Transverse colon (tissue), 3 donors: Measurements from ENCODE around the gene ROS1.

Source experiments
- CTCF ChIP-seq, 5 experiments: fragments of 200-600 bp in 3 of 5; fragments of 450-650 bp in 2 of 5; sonication (generic) in 3 of 5; IDR thresholded peaks; 1 replicate in 2 of 5; 2 replicates in 3 of 5; pipeline ENCODE4 v1.5.1; 2016 to 2017; ENCODE audit warnings: antibody characterized with exemption in 5 of 5, inconsistent platforms in 3 of 5, mild to moderate bottlenecking in 2 of 5, moderate library complexity in 1 of 5
- EP300 ChIP-seq: sonication (generic); formaldehyde crosslinking; IDR thresholded peaks from one replicate; pipeline ENCODE4 v1.6.1; 2017; ENCODE audit warnings: antibody characterized with exemption, low read depth
- POLR2A ChIP-seq: fragments of 450-650 bp; IDR thresholded peaks from one replicate; pipeline ENCODE4 v1.6.1; 2016; ENCODE audit warnings: antibody characterized with exemption, mild to moderate bottlenecking, moderate library complexity

- no peak for TF ChIP-seq CTCF (IDR thresholded peaks at IDR 0.05)
- TF ChIP-seq EP300, result no peak
- TF ChIP-seq POLR2A, result no peak
Observed at GRCh38 chr6:117275205-117275604, 150.5 kb downstream of the ROS1 start.
